Measurements from ENCODE around the gene PLK2. TPM values are rescaled to one million over a fixed set of nuclear protein-coding genes. Genes with fewer than 3 reads are reported as not detected.

The PLK2 gene
- total and polyA plus RNA-seq, 2 donors (not counting 3 experiments of a cell fraction or from before 2014, with no cell fraction given) = 199 to 250 TPM

GRCh38 chr5:58412081-58412480 is 47.8 kb downstream of the PLK2 start:
- ChIA-PET CTCF (no interaction called here), POLR2A (no interaction called here)
- no peaks in the 10 kb centered on the region for H3K9me1 ChIP-seq (replicated peaks; ENCODE audit: control insufficient read depth, extremely low read depth, insufficient read depth, low read length)
- no peak overlapping the region for H2AFZ ChIP-seq (ENCODE audit: low read depth, low read length)
- no TSS peak for BruUV-seq (replicated peaks)
- peaks cover 9% of the 10 kb centered on the region for H3K4me1 ChIP-seq (ENCODE audit: control insufficient read depth, extremely low read depth, insufficient read depth, low read length)
- no peaks in the 10 kb centered on the region for H4K20me1 ChIP-seq (replicated peaks; ENCODE audit: control insufficient read depth, extremely low read depth, insufficient read depth, low read length)
- H3K27me3 ChIP-seq (ENCODE audit: control insufficient read depth in 2 of 2, insufficient read depth in 2 of 2, low read length in 2 of 2) = no peaks in the 10 kb centered on the region
- no peak for TF ChIP-seq EZH2 (IDR thresholded peaks at IDR 0.05; ENCODE audit: borderline replicate concordance, low read depth, low read length, severe bottlenecking)
- no peak for TF ChIP-seq MYC (IDR thresholded peaks at IDR 0.05; ENCODE audit: low read depth, low read length)
- TF ChIP-seq POLR2AphosphoS5 (IDR thresholded peaks at IDR 0.05; ENCODE audit: insufficient read depth, low read depth, low read length) = no peak
- no peak for TF ChIP-seq FOS (IDR thresholded peaks at IDR 0.05; ENCODE audit: borderline replicate concordance, insufficient read depth, low read length)
- TF ChIP-seq JUN (IDR thresholded peaks at IDR 0.05; ENCODE audit: borderline replicate concordance, insufficient read depth, insufficient read length, low read depth) = no peak
- TF ChIP-seq CTCF (IDR thresholded peaks at IDR 0.05; ENCODE audit: extremely low read depth in 1 of 2, insufficient read depth in 1 of 2, low read depth in 1 of 2, low read length in 2 of 2) = no peak
- no peak for TF ChIP-seq GATA2 (IDR thresholded peaks at IDR 0.05; ENCODE audit: insufficient read depth, insufficient read length, low read depth, low read length)
- TF ChIP-seq POLR2A (IDR thresholded peaks at IDR 0.05; ENCODE audit: low read depth, low read length) = no peak
- TF ChIP-seq MAX (IDR thresholded peaks at IDR 0.05; ENCODE audit: insufficient read depth, insufficient read length) = no peak
- no peaks in the 10 kb centered on the region for H3K36me3 ChIP-seq (ENCODE audit: control insufficient read depth in 2 of 2, extremely low read depth in 1 of 2, insufficient read depth in 2 of 2, low read length in 2 of 2)
- H3K79me2 ChIP-seq (ENCODE audit: control insufficient read depth, insufficient read depth, low read length) = no peaks in the 10 kb centered on the region
- no peak overlapping the region for H3K4me3 ChIP-seq (replicated peaks in 1 of 3; ENCODE audit: insufficient read depth in 1 of 3, low read depth in 1 of 3, low read length in 3 of 3)
- no peak overlapping the region for H3K9ac ChIP-seq (replicated peaks; ENCODE audit: extremely low read depth, insufficient read depth, low read length)
- FAIRE-seq = no peak
- dilution Hi-C loops (cut with MboI; ENCODE audit: extremely low pct_ligation_motif_present, low sequenced_read_pairs) = no loop called here
- H3K4me2 ChIP-seq (ENCODE audit: insufficient read depth, low read length) = no peak overlapping the region
- no peak for DNase-seq (ENCODE audit: low read depth, low spot score)
- intact Hi-C loops (cut with micrococcal nuclease) = no loop called here
- no peaks in the 10 kb centered on the region for H3K9me3 ChIP-seq (replicated peaks; ENCODE audit: control insufficient read depth, insufficient read depth, low read length)
- no peak overlapping the region for H3K27ac ChIP-seq (ENCODE audit: insufficient read depth, low read depth, low read length)

All from endothelial cell of umbilical vein (primary cell).